NCI-H446 treated with DMSO at 0.1 percent for 48 hours (cell line): Measurements from ENCODE around the gene MEGF10.

Experiments used
- DNase-seq: peaks from one replicate; lab custom pipeline; 2025; lab: John Stamatoyannopoulos, UW

The MEGF10 gene

DNA sequence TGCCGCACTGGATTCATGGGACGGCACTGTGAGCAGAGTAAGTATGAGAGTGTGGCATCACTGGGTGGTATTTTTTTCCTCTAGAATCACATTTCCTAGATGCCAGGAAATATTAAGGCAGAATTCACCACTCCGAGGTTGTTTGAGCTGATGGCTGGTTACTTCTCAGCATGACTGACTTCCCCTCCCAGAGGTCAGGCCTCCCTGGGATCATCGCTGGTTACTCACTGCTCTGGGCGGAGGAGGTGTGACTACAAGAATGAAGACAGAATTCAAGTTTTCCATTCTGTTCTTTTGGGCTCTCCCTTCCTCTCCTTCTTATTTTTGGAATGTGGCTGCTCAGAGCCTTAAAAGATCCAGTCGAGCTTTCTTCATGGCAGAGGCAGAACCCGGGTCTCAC, 150.2 kb downstream of the MEGF10 start:
- DNase-seq = no peak

DNA sequence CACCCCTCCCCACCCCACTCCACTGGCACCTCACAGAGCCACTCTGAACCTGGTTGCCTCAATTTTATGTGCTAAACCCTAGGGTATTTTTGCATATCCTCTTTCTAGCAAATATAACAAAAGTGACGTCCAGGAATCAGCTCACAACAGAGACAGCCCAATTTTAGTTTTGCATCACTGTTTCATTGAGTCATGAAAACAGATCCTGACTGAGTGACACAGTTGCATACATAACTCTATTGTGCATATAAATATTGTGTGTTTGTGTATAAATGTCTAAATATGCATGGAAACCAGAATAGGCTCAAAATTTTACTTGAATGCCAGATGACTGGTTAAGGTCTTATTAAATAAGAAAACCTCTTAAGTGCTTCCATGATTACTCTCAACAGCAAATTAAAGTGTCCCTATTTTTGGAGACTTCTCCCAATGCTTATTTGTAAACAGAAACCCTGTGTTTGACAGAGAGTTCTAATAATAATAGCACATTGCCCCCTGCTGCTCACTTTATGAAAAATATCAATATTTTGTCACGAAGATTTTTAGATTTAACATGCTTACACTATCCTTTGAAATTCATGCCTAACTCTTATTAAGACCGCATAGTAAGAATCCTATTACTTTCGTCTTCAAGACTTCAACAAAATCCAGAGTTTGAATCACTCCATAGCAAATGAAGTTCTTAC, 151.3 kb downstream of the MEGF10 start:
- peak; percentile 36 for DNase-seq

DNA sequence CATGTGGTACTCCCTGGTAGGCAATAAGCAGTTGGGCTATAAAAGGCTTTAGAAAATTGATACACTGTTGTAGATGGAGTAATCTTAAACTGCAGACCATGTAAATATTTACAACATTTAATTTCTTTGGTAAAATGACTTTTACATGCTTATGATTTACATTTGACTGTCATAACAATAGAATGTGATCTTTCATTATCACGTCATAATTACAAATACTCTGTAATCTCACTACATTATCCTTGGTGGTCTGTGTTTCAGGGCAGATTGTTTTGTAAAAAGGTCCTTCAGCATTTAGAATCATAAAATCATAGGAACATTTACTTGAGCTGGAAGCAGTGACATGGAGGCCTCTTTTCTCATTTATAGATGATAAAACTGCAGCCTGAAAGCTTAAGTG, 153.6 kb downstream of the MEGF10 start:
- no peak for DNase-seq

DNA sequence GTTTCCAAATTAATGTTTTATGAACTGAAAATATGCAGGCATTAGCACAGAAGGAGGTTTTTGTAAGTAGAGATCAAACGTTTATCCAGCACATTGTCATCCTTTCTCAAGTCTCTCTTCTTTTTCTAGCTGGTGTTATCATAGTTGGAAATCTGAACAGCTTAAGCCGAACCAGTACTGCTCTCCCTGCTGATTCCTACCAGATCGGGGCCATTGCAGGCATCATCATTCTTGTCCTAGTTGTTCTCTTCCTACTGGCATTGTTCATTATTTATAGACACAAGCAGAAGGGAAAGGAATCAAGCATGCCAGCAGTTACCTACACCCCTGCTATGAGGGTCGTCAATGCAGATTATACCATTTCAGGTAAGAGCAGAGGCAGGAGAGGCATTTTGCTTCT, 154.7 kb downstream of the MEGF10 start:
- DNase-seq = no peak

DNA sequence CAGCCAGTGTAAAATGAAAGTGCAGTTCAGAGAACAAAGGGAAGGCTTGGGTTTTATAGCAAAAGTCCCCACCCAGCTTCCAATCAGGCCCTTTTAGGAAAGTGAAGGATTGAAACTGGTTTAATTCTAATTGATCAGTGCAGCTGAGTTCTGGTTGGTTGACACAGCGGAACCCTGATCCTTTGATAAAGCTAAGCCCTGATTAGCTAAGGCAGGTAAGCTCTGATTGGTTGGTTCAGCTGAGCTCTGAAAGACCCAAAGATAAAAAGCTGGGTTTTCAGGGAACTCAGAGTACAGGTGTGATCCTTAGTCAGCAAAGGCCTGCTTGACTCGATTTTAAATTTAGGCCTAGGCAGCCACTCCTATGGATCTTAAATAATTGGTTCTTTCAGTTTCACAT, 156.0 kb downstream of the MEGF10 start:
- DNase-seq = no peak

DNA sequence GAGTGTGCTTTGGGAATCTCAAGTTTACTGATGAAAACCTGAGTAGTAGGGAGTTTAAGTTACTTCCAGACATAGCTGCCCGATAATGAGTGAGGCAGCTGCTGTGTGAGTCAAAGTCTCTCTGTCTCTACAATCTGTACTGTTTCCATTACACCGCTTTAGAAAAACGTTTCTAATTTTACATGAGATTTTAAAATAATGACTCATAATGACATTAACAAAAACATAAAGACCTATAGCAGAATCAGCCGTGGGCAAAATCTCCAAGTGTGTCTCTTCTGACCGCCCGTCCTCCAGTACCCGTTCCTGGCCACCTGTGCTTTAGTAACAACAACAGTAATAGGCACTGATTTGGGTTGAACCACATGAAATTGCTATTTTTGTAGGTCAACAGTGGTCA, 157.2 kb downstream of the MEGF10 start:
- DNase-seq = no peak

DNA sequence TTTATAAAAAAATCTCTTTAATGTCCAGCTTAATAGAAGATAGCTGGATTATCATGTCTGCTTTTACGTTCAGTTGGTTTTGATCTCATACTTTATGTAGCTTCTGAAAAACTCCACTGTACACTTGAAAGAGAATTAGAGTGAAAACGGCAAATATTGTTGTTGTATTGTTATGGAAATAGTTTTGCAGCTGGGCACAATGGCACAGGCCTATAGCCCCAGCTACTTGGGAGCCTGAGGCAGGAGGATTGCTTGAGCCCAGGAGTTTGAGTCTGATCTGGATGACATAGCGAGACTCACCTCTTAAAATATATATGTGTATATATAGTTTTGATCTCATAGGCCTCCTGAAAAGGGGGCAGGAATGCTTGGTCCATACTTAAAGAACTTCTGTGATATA, 159.4 kb downstream of the MEGF10 start:
- no peak for DNase-seq

DNA sequence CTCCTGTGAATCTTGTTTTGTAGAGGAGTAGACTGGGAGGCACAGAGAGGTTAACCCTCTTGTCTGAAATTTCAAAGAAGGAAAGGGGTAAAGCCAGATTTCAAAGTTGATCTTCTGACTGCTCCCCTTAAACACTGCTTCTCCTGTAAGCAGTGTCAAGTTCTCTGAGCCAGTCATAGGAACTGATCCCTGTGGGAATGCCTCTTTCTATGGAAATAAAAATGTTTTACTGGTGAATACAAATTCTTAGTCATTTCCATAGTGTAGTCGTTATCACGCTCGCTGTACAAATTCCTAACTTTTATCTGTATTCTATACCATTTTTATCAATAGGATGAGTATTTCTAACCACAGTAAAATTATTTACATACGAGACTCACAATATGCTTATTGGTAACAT, 160.5 kb downstream of the MEGF10 start:
- DNase-seq = no peak

DNA sequence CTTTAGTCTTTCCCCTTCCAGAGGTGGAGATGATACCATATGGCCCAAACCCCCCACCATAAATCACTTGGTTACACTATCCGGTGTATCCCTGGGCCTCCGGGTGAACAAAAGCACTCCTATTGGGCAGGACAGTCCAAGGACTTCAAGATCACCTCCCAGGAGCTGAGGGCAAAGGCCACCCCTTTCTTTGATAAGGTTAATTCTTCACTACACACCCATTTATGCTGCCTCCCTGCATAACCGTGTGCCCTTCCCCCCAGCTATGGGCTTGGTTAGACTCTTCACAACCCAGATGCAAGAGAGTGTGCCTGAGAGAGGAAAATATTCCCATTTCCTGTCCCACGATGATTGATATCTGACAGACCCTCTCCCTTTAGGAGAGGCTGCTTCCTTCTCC, 162.0 kb downstream of the MEGF10 start:
- no peak for DNase-seq

DNA sequence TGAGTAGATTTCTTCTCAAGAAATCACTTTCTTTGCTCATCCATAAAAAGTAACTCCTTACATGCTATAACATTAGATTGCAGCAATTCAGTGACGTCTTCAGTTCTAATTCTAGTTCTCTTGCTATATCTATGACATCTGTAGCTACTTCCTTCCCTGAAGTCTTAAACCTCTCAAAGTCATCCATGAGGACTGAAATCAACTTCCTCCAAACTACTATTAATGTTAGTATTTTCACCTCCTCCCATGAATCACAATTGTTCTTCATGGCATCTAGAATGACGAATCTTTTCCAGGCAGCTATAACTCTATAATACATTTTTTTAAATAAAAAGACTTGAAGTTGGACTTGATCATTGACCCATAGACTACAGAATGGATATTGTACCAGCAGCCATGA, 180.6 kb downstream of the MEGF10 start:
- DNase-seq = no peak

DNA sequence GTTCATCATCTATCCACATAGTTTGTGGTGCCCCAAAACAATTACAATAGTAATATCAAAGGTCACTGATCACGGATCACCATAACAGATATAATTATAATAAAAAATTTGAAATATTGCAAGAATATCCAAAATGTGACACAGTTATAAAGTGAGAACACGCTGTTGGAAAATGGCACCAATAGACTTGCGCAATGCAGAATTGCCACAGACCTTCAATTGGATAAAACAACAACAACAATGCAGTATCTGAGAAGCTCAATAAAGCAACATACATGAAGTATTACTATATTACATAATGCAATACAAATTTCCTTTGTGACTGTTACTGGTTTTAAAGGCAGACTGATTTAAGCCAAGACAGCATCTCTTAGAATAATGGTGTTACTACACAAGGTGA, 182.1 kb downstream of the MEGF10 start:
- DNase-seq = no peak

DNA sequence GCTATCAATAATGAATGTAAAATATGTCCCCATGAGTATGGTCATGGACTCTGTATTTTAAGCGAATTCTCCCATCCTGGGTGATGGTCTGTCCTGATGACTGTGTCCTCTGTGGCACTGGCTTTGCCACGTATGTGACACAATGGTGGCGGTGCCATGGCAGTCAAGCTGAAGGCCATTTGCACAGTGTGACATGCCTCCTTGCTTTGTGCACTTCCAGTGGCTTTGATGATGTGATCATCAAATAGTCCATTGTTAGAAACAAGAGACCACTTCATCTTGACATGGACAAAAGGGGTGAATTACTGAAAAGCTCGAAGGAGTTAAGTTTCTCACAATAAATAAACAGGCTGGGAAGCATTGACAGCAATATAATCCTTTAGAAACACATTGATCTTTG, 195.9 kb downstream of the MEGF10 start:
- DNase-seq = no peak

DNA sequence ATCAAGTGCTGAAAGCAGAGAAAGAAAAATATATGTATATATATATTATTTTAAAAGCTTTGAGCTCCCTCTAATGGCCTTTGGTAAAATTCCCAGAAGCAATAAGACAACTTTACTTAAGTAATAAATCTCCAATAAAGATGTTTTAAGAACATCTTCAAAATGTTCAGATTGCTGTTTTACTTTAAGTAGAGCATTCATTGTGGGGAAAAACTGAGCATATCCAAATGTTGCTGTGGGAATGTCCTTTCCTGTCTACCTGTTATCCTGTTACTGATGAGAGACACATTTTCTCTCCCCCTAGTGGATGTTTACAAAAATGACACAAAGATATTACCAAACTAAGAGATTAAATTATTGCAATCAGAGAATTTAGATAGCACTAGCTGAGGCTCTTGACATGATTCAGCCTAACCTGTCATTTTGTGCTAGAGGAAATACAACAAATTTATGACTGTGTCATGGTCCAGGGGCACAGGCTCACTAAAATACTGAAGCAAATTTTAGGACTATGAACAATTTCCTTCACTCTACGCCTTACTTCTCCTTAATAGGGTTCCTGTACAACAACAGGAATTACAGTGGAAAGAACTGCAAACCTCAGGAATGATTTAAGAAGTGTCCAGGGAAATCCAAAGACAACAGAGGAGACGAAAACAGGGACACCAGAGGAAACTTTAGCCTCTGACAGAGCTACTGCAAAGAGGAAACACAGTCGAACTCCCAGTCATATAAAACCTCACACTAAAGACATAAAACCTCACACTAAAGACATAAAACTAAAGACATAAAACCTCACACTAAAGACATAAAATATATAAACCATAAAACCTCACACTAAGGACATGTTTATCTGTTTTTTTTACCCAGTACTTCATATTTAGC, 202.5 kb downstream of the MEGF10 start:
- DNase-seq = peak; percentile 37

DNA sequence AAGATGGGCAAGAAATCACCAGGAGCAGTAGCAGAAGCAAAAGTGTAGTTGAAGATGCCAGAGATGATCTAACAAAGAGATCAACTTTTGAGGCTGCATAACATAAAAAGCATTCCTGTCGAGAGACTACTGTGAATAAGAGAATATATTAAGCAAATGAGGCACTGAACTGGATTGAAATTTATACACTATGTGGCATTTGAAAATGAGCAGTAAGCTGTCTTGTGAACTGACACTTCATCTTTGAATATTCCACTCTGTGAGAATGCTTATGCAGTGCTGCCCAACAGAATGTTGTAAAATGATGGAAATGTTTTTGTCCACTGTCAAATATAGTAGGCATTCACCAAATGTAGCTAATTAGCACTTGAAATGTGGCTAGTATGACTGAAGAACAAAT, 208.0 kb downstream of the MEGF10 start:
- DNase-seq = no peak

DNA sequence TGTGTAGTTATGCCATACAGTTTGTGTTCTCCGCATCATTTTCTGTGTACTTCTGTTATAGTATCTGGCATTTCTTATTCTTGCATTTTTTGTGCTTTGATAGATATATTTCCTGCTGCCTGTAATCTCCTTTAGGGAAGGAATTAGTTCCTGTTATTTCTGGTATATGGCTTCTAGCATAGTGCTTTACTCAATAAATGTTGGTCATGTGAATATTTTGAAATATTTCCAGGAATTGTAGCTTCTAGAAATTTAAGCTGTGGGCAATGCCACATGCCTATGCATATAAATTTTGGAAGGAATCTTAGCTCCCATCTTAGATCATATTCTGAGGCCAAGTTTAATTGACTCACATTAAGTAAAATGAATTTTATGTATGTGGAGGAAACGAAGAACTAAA, 215.3 kb downstream of the MEGF10 start:
- DNase-seq = no peak

DNA sequence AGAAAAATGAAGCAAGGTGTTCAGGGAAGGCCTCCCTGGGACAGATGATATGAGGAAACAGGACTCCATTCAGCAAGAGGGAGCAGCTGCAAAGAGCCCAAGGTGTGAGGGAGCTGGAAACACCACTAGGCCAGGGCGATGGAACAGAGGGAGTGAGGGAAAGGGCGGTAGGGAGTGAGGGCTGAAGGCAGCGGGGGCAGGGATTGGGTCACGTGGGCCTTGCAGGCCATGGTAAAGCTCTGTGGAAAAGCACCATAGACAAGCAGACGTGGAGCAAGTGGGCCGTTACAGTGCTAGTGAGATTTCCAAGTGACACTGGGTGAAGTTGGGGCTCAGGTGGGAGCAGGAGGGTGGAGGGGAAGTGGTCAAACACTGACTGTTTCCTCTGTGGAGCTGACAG, 216.0 kb downstream of the MEGF10 start:
- no peak for DNase-seq

DNA sequence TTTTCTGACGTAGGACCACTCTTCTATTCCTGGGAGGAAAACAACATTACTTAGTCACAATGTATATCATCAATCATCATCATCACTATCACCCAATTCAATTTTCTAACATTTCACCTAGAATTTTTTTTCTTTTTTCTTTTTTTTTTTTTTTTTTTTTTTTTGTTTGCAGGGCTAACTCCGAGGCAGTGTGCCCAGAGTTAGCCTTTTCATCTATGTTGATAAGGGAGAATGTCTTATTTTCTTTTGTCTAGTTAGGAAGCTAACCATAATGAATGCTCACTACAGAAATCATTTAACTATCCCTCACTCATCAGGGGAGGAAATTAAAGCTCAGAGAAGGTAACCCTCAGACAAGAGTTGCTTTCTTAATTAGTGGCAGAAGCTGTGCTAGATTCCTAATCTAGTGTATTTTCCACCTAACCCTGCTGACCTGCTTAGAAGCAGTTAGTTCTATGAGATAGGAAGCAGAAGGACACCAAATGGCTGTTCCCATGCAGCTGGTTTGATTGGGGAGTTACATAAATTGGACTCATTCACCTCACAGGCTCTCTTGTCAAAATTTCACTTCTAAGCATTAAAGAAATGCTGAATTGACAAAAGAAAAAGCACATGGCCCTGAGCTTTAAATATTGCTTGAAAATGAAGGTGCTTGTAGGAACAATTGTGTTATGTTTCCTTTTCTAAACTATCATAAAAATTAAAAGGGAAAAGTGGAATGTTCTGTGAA, 218.2 kb downstream of the MEGF10 start:
- no peak for DNase-seq
